ENCODE results near the gene COL25A1.
"Not testable (repeated sequence)": the region's sequence is repeated elsewhere in the genome, so short reads cannot be mapped to it uniquely, and the experiment has no call there.

COL25A1 gene

DNA sequence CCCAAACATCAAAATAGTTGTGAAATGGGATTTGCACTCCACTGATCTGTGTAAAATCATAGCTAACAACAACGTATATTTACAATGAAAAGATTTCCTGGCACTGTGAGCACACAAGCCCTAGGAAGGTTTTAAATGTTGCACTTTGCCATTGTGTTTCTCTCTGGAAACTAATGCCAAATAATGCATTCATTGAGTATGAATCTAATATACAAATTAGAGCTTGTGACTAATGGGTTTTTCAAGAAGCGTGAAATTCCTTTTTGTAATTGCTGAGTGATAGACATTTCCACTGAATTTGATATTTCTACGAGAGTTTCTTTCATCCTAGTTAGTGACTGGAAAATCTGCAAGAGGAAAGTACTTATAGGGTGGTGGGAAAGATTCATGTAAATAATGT, 135.9 kb downstream of the COL25A1 start:
- no peak for DNase-seq (ENCODE audit: low read depth in 2 of 2)

- DNase-seq (ENCODE audit: low read depth in 2 of 2), result no peak
Observed at GRCh38 chr4:109166126-109166525, 136.3 kb downstream of the COL25A1 start.

DNA sequence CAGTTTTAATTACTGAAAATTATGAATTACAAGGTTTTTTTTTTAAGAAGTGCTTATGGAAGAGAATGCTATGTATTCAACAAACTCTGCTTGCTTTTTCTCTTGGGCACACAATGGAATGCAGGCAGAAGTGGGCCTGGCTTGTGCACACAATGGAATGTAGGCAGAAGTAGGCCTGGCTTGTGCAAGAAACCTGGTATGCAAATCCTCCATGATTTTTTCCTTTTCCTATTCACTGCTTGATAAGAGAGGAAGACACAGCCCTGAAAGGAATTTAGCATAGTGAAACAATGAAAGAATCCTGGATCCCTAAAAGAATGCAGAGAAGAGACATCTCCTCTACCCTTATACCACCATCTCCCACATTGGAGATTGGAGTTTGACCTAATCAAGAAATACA, 138.4 kb downstream of the COL25A1 start:
- no peak for DNase-seq (ENCODE audit: low read depth in 2 of 2)

DNA sequence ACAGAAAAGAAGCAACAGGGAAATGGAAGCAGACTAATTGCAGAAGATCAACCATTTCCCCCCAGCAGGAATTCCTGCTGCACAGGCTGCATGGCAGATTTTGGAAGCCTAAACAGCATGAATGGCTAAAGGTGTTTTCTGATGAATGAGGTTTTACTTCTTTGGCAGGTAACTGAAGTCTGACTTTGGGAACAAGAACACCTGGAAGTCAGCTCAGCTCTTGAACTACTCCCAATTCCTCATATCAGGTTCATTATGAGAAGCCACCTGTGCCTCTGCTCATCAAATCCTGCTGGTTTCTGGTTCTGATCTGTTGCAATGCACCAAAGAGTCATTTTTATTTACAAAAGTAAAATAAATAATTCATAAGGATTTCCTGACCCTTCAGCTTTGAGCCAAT, 139.0 kb downstream of the COL25A1 start:
- DNase-seq (ENCODE audit: low read depth in 2 of 2), result no peak

GRCh38 chr4:109162759-109163158, 139.7 kb downstream of the COL25A1 start:
- DNase-seq (ENCODE audit: low read depth in 2 of 2), result no peak

DNA sequence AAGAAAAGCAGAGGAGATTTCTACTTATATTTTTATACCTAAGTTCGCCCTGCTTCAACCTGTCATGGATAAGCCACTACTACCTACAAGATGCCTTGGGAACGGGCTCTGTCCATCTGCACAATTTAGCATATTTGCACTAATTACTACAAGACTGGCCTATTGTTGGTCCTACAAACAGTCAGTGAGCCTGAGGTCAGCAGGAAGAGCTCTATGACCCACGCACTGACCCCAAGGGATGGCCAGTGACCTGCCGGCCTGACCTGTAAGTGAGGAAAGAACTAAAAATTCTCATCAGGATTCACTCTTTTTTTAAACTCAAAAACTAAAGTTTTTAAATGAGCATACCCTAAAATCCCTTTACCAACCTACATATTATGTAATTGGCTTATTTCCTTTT, 142.0 kb downstream of the COL25A1 start:
- DNase-seq (ENCODE audit: low read depth in 2 of 2), result no peak

GRCh38 chr4:109157696-109158095, 144.8 kb downstream of the COL25A1 start:
- DNase-seq (ENCODE audit: low read depth in 2 of 2), result no peak

DNA sequence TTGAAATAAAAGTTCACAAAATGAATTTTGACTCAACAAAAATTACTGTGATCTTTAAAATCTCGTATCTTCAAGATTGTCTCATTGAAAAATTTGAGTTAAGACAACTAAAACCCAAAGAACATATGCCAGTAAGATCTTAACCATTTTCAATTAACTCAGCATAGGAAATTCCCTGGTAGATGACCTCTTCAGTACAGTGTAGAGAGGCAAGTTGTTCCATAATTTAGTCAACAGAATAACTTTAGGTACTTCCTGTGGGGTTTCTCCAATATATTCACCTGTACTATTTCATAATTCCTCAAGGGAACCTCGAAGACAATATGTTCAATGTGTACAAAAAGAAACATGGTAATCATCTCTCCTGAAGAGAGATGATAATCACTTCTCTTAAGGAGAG, 145.3 kb downstream of the COL25A1 start:
- no peak for DNase-seq (ENCODE audit: low read depth in 2 of 2)

DNA sequence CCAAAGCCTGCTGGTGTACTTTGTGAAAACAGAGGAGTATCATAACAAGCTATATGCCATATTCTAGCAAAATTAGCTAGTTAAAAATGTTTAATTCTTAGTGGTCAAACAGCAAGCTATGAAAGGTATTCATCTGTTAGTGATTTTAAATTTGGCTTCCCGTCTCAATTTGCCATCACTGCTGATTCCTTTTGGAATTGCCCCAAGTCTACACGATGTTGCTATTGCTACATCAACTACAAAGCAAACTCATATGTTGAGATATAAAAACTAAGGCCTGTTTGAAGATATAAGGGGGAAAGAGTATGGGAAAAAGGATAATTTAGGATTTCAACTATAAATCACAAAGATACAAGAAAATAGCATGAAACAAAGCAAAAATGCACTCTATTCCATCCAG, 146.1 kb downstream of the COL25A1 start:
- DNase-seq (ENCODE audit: low read depth in 2 of 2), result no peak

DNA sequence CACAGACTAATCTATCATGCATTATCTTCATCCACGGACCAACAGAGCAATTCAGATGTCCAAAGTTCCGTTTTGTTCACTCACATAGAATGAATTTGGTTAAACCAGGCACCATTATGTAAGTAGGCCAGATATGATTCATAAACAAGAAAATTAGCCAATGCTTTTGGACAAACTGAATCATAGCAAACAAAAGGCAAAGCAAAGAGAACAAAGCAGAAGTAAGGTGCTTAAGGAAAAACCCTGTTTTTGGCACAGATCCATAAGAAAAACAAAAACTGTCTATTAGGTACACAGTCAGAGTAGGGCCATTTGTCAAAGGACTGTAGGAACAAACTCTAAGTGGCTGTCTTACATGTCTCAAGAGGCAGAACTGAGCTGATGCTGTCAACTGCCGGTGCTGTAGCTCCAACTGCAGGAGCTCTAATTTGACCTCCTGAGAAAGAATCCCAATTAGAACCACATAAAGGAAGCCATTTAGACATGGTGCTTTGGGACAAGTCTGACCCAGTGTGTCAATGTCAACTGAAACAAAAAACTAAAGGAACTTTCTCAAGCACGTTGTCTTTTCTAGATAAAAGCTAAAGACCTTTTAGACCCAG, 146.7 kb downstream of the COL25A1 start:
- no peak for DNase-seq (ENCODE audit: low read depth in 2 of 2)

DNA sequence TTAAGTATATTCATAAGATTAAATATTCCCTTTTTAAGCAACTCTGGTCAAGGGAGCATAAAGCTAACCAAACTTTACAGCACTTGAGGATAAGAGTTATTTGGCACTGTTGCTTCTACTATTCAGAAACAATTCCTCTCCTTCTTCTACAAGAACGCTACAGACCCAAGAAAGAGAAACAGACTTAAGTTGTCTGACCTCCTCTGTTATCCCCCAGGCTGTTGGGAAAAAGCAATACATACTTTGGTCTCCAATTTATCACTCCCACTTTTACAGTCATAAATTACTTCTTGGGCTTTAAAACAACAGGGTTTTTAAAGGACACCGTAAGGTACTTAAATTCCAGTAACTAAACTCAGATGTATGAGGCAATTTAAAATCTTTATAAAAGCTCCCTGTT, 147.4 kb downstream of the COL25A1 start:
- no peak for DNase-seq (ENCODE audit: low read depth in 2 of 2)

GRCh38 chr4:109154424-109154823, 148.0 kb downstream of the COL25A1 start:
- no peak for DNase-seq (ENCODE audit: low read depth in 2 of 2)

GRCh38 chr4:109149836-109150235, 152.6 kb downstream of the COL25A1 start:
- no peak for DNase-seq (ENCODE audit: low read depth in 2 of 2)

DNA sequence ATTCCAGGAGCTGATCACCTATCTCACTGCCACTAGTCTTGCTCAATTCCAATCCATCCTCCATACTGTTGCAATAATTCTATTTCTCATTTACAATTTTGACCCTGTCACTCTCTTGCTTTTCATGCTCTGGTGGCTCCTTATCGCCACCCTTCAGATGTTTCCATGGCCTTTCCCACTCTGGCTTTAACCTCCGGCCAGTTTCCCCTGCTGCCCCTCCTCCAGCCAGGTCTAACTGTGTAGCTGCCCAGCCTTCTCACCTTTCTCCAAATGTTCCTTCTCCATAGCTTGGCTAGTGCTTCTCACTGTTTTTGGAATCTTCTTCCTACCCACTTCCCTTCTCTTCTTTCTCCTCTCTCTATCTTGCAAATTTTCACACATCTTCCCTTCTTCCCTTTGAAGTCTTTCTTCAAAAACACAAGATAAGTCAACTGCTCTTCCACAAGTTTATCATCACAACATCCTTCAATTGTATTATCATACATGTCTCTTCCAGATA, 153.8 kb downstream of the COL25A1 start:
- DNase-seq (ENCODE audit: low read depth in 2 of 2), result no peak

DNA sequence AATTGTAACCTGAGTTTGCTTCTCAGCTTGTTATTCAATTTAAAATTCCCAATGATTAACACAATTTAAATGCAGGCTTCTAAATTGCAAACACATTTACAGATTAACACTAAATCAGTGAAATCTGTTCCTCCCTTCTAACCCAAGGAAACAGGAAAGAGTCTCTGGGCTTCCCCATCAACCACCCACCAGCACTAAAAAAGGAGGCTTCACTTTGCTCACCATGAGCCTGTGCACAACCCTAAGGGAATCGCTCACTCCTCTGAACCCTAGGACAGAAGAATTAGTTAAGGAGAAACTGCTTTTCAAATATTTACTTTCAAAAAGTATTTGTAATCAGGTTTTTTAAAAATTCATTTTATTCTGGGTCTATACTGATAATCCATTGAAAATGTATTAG, 155.3 kb downstream of the COL25A1 start:
- DNase-seq (ENCODE audit: low read depth in 2 of 2), result no peak

GRCh38 chr4:109146499-109146898, 156.0 kb downstream of the COL25A1 start:
- DNase-seq (ENCODE audit: low read depth in 2 of 2), result no peak

GRCh38 chr4:109138125-109138524, 164.3 kb downstream of the COL25A1 start:
- DNase-seq (ENCODE audit: low read depth in 2 of 2), result not testable (repeated sequence)

DNA sequence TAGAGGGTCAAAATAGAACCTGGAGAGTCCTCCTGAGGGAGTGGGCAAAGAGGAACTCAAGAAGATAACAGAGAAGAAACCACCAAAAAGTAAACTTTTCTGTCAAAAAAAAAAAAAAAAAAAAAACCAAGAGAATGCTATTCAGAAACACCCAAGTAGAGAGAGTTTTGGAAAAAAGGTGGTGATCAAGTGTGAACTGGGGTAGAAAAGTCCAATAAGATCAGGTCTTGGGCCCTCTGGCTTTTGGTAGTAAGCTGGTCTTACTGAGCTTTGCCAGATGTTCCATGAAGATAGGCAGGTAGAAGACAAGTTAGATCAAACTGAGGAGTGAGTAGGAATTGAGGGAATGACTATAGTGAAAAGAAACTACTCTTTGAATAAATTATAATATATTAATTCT, 167.5 kb downstream of the COL25A1 start:
- DNase-seq (ENCODE audit: low read depth in 2 of 2), result no peak

- no peak for DNase-seq (ENCODE audit: low read depth in 2 of 2)
Observed at GRCh38 chr4:109134268-109134667, 168.2 kb downstream of the COL25A1 start.

- DNase-seq (ENCODE audit: low read depth in 2 of 2), result no peak
Observed at GRCh38 chr4:109131559-109131958, 170.9 kb downstream of the COL25A1 start.

GRCh38 chr4:109128589-109128988, 173.9 kb downstream of the COL25A1 start:
- DNase-seq (ENCODE audit: low read depth in 2 of 2), result no peak

GRCh38 chr4:109127866-109128265, 174.6 kb downstream of the COL25A1 start:
- DNase-seq (ENCODE audit: low read depth in 2 of 2), result no peak

GRCh38 chr4:109126856-109127255, 175.6 kb downstream of the COL25A1 start:
- DNase-seq (ENCODE audit: low read depth in 2 of 2), result no peak

- no peak for DNase-seq (ENCODE audit: low read depth in 2 of 2)
Observed at GRCh38 chr4:109125084-109125483, 177.4 kb downstream of the COL25A1 start.
